NCI-H446 treated with DMSO at 0.1 percent for 48 hours (cell line): ENCODE measurements around the gene CEACAM6.
"Not testable (repeated sequence)": the region's sequence is repeated elsewhere in the genome, so short reads cannot be mapped to it uniquely, and the experiment has no call there.

ENCODE experiments used
- DNase-seq: peaks from one replicate; lab custom pipeline; 2025; lab: John Stamatoyannopoulos, UW

The CEACAM6 gene

GRCh38 chr19:41748012-41748411 lies 7.3 kb upstream of the CEACAM6 start:
- no peak for DNase-seq

GRCh38 chr19:41750248-41751134 lies 4.8 kb upstream of the CEACAM6 start:
- DNase-seq: not testable (repeated sequence)

- DNase-seq: no peak
These were observed 2.2 kb upstream of the CEACAM6 start for GRCh38 chr19:41753159-41753558.

GRCh38 chr19:41753936-41754529 lies 1.3 kb upstream of the CEACAM6 start:
- DNase-seq: no peak

GRCh38 chr19:41758846-41759245 lies 3.5 kb downstream of the CEACAM6 start:
- DNase-seq: no peak

- no peak for DNase-seq
These were observed 11.8 kb downstream of the CEACAM6 start for GRCh38 chr19:41767115-41767514.

- DNase-seq: not testable (repeated sequence)
These were observed 12.8 kb downstream of the CEACAM6 start for GRCh38 chr19:41768105-41768504.

GRCh38 chr19:41769608-41770007 lies 14.3 kb downstream of the CEACAM6 start:
- no peak for DNase-seq

GRCh38 chr19:41771410-41771809 lies 16.1 kb downstream of the CEACAM6 start:
- no peak for DNase-seq

GRCh38 chr19:41774515-41774980 lies 19.2 kb downstream of the CEACAM6 start:
- DNase-seq: no peak

- no peak for DNase-seq
These were observed 21.4 kb downstream of the CEACAM6 start for GRCh38 chr19:41776700-41777099.

- DNase-seq: no peak
These were observed 28.3 kb downstream of the CEACAM6 start for GRCh38 chr19:41783612-41784011.

- DNase-seq: no peak
These were observed 29.0 kb downstream of the CEACAM6 start for GRCh38 chr19:41784312-41784711.

- no peak for DNase-seq
These were observed 29.4 kb downstream of the CEACAM6 start for GRCh38 chr19:41784743-41785142.

- DNase-seq: peak; percentile 1
These were observed 30.3 kb downstream of the CEACAM6 start for GRCh38 chr19:41785653-41786052.

GRCh38 chr19:41787055-41787454 lies 31.7 kb downstream of the CEACAM6 start:
- no peak for DNase-seq

- DNase-seq: not testable (repeated sequence)
These were observed 33.2 kb downstream of the CEACAM6 start for GRCh38 chr19:41788518-41788917.

GRCh38 chr19:41789053-41789452 lies 33.7 kb downstream of the CEACAM6 start:
- DNase-seq: not testable (repeated sequence)

- DNase-seq: no peak
These were observed 37.4 kb downstream of the CEACAM6 start for GRCh38 chr19:41792513-41793413.

GRCh38 chr19:41793414-41793727 lies 38.0 kb downstream of the CEACAM6 start:
- DNase-seq: no peak

GRCh38 chr19:41795031-41795461 lies 39.7 kb downstream of the CEACAM6 start:
- DNase-seq: no peak

GRCh38 chr19:41796362-41796761 lies 41.0 kb downstream of the CEACAM6 start, which contains the start of gene CEACAM3:
Gene CEACAM3, plus strand, starts transcription at chr19:41796587. Its CDS starts 91 bp downstream, at chr19:41796678.
- no peak for DNase-seq
